ENCODE data around the gene XPR1. TPM values are rescaled to one million over a fixed set of nuclear protein-coding genes. Genes with fewer than 3 reads are reported as not detected.

The XPR1 gene
- total RNA-seq, 1 donor from 2014 or later: 18.6 TPM

DNA sequence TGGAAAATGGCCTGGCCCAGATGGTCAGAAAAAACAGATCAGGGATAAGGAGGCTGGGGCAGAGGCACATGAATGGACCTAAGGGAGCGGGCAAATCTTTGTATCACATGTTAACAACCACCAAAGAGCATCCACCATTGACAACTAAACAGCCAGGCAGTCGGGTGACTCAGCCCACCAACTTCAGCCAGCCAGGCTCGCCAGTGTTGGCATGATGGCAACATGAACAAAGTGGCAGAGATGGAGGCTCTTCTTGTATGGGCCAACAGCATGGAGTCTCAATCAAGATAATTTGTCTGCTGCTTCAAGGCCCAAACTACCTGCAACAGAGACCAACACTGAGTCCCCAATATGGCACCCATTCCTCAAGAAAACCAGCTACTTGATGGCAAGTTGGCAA, 264.3 kb downstream of the XPR1 start:
- DNase-seq (ENCODE audit: low read depth): no peak
- TF ChIP-seq, protein P1, sequence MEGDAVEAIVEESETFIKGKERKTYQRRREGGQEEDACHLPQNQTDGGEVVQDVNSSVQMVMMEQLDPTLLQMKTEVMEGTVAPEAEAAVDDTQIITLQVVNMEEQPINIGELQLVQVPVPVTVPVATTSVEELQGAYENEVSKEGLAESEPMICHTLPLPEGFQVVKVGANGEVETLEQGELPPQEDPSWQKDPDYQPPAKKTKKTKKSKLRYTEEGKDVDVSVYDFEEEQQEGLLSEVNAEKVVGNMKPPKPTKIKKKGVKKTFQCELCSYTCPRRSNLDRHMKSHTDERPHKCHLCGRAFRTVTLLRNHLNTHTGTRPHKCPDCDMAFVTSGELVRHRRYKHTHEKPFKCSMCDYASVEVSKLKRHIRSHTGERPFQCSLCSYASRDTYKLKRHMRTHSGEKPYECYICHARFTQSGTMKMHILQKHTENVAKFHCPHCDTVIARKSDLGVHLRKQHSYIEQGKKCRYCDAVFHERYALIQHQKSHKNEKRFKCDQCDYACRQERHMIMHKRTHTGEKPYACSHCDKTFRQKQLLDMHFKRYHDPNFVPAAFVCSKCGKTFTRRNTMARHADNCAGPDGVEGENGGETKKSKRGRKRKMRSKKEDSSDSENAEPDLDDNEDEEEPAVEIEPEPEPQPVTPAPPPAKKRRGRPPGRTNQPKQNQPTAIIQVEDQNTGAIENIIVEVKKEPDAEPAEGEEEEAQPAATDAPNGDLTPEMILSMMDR (conservative IDR thresholded peaks at IDR 0.05; ENCODE audit: low read depth, low read length): no peak
- no peak overlapping the region for H3K4me3 ChIP-seq (ENCODE audit: low read depth, low read length)

GRCh38 chr1:180898441-180899219, 266.8 kb downstream of the XPR1 start:
- H3K4me3 ChIP-seq (ENCODE audit: low read depth, low read length): no peak overlapping the region
- TF ChIP-seq, protein P1 (conservative IDR thresholded peaks at IDR 0.05; ENCODE audit: low read depth, low read length): no peak
- DNase-seq (ENCODE audit: low read depth): no peak

- TF ChIP-seq, protein P1 (conservative IDR thresholded peaks at IDR 0.05; ENCODE audit: low read depth, low read length): no peak
- DNase-seq (ENCODE audit: low read depth): no peak
- no peak overlapping the region for H3K4me3 ChIP-seq (ENCODE audit: low read depth, low read length)
Observed at GRCh38 chr1:180899262-180899661, 267.4 kb downstream of the XPR1 start.

DNA sequence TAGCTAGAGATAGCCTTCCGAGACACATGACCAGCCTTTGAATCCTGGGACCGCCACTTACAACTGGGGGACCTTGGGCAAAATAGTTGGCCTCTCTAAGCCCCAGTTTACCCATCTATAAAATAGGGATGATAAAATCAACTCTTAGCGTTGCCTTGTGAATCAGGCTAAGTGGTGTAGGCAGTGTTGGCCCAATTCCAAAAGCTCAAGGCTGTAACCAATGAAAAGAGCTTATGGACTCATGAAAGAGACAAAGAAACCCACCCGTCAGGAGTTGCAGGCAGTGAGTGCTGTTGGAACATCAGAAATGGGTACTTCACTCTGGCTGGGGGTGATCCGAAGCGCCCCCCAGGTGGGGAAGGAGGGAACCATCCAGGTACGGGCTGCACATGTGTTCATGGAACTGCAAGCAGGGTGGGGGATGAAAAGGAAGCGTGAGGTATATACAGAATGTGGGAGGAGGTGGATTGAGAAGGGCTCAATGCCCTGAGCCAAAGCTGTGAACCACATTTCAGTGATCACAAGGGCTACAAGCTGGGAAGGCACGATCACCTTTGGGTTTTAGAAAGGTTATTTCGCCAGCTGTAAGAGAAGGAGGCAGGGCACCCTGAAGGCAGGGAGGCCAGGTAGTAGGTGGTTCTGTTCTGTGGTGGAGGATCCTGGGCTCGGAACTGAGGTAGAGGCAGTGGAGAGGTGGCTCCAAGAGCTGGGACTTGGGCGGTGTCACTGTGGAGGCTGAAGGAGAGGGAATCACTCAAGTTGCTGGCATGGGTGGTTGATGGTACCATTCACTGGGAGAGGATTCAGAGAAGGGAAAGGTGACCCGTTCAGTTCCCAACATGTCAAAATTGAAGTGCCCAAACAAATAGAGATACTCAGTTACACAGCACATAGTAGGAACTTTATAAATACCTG, 269.5 kb downstream of the XPR1 start:
- TF ChIP-seq, protein P1 (conservative IDR thresholded peaks at IDR 0.05; ENCODE audit: low read depth, low read length): no peak
- no peak for DNase-seq (ENCODE audit: low read depth)
- no peak overlapping the region for H3K4me3 ChIP-seq (ENCODE audit: low read depth, low read length)

GRCh38 chr1:180902541-180902940, 270.7 kb downstream of the XPR1 start:
- H3K4me3 ChIP-seq (ENCODE audit: low read depth, low read length): no peak overlapping the region
- no peak for DNase-seq (ENCODE audit: low read depth)
- TF ChIP-seq, protein P1 (conservative IDR thresholded peaks at IDR 0.05; ENCODE audit: low read depth, low read length): no peak

DNA sequence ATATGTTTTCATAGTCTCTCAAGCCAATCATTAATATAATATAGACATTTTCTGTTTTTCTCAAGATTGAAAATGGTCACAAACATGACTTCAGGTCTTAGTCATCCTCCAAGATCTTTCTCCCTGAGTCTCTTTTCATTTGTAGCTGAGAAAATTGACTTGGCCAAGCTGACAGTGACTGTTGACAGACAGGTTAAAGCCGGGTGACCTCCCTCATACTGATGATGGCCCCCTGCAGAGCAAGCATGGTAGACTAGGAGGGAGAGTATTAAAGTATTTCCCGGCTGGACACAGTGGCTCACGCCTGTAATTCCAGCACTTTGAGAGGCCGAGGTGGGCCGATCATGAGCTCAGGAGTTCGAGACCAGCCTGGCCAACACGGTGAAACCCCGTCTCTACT, 274.1 kb downstream of the XPR1 start:
- TF ChIP-seq, protein P1 (conservative IDR thresholded peaks at IDR 0.05; ENCODE audit: low read depth, low read length): no peak
- no peak overlapping the region for H3K4me3 ChIP-seq (ENCODE audit: low read depth, low read length)
- no peak for DNase-seq (ENCODE audit: low read depth)
